ENCODE measurements around the gene DCLRE1B. TPM values are rescaled to one million over a fixed set of nuclear protein-coding genes. Genes with fewer than 3 reads are reported as not detected.

DCLRE1B gene
- total and polyA plus RNA-seq, 9 of the 15 experiments (the other 6 are each of a cell fraction or from before 2014, with no cell fraction given): 10.6 to 28.8 (median 17.2) TPM

- TF ChIP-seq TEAD2 (tag; IDR thresholded peaks at IDR 0.05) (no peak), BRF1 (IDR thresholded peaks at IDR 0.05; ENCODE audit: borderline replicate concordance, extremely low read depth, insufficient read length) (no peak), EHMT2 (IDR thresholded peaks at IDR 0.05) (peak; percentile 80), CBFA2T2 (conservative IDR thresholded peaks at IDR 0.05) (0 out of 2 replicates have a peak, but pooled peaks have one; percentile 22), MLX (CRISPR knock-in tag; conservative IDR thresholded peaks at IDR 0.05) (no peak), ARID1B (IDR thresholded peaks at IDR 0.05) (peak; percentile 62), ETV6 (IDR thresholded peaks at IDR 0.05; ENCODE audit: borderline replicate concordance in 1 of 2, low read depth in 2 of 2, low read length in 1 of 2) (no peak), ETV6 (CRISPR knock-in tag; IDR thresholded peaks at IDR 0.05; ENCODE audit: borderline replicate concordance) (no peak), CBFA2T3 (IDR thresholded peaks at IDR 0.05) (peak; percentile 59), NBN (IDR thresholded peaks at IDR 0.05; ENCODE audit: low read depth) (0 out of 2 replicates have a peak, but pooled peaks have one; percentile 33), CREB1 (IDR thresholded peaks at IDR 0.05) (0 out of 2 replicates have a peak, but pooled peaks have one; percentile 49), CREB1 (CRISPR knock-in tag; IDR thresholded peaks at IDR 0.05) (no peak), E2F3 (CRISPR knock-in tag; IDR thresholded peaks at IDR 0.05) (no peak), TAL1 (IDR thresholded peaks at IDR 0.05) (peak; percentile 17; the same call in 1 of the 2 replicates)
- TF ChIP-seq, protein P1, sequence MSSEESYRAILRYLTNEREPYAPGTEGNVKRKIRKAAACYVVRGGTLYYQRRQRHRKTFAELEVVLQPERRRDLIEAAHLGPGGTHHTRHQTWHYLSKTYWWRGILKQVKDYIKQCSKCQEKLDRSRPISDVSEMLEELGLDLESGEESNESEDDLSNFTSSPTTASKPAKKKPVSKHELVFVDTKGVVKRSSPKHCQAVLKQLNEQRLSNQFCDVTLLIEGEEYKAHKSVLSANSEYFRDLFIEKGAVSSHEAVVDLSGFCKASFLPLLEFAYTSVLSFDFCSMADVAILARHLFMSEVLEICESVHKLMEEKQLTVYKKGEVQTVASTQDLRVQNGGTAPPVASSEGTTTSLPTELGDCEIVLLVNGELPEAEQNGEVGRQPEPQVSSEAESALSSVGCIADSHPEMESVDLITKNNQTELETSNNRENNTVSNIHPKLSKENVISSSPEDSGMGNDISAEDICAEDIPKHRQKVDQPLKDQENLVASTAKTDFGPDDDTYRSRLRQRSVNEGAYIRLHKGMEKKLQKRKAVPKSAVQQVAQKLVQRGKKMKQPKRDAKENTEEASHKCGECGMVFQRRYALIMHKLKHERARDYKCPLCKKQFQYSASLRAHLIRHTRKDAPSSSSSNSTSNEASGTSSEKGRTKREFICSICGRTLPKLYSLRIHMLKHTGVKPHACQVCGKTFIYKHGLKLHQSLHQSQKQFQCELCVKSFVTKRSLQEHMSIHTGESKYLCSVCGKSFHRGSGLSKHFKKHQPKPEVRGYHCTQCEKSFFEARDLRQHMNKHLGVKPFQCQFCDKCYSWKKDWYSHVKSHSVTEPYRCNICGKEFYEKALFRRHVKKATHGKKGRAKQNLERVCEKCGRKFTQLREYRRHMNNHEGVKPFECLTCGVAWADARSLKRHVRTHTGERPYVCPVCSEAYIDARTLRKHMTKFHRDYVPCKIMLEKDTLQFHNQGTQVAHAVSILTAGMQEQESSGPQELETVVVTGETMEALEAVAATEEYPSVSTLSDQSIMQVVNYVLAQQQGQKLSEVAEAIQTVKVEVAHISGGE (CRISPR knock-in tag; IDR thresholded peaks at IDR 0.05): peak in 1 of 3 experiments; percentile 0; a peak in 1 of 6 replicates
- TF ChIP-seq, protein P2, sequence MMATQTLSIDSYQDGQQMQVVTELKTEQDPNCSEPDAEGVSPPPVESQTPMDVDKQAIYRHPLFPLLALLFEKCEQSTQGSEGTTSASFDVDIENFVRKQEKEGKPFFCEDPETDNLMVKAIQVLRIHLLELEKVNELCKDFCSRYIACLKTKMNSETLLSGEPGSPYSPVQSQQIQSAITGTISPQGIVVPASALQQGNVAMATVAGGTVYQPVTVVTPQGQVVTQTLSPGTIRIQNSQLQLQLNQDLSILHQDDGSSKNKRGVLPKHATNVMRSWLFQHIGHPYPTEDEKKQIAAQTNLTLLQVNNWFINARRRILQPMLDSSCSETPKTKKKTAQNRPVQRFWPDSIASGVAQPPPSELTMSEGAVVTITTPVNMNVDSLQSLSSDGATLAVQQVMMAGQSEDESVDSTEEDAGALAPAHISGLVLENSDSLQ (IDR thresholded peaks at IDR 0.05): peak; percentile 32
- TF ChIP-seq, protein P3, sequence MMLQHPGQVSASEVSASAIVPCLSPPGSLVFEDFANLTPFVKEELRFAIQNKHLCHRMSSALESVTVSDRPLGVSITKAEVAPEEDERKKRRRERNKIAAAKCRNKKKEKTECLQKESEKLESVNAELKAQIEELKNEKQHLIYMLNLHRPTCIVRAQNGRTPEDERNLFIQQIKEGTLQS (IDR thresholded peaks at IDR 0.05): peak; percentile 34; the same call in 1 of the 2 replicates
- TF ChIP-seq, protein P3 (CRISPR knock-in tag; conservative IDR thresholded peaks at IDR 0.05): no peak
These were observed 13.1 kb downstream of the DCLRE1B start (continued) for GRCh38 chr1:113918243-113918642.

Measured in K562 (cell line).